GM12801 (cell line): Measurements from ENCODE around the gene BIN1.

Experiments
- CTCF ChIP-seq: IDR thresholded peaks from one replicate; pipeline ENCODE4 v1.5.1; 2011; ENCODE audit warnings: control low read depth; ENCODE audit not compliant: insufficient read length; ENCODE audit errors: extremely low read depth

Gene BIN1

GRCh38 chr2:126998486-126998885 lies 108.5 kb downstream of the BIN1 start:
- TF ChIP-seq CTCF, result no peak
